Subcutaneous adipose tissue (tissue), 4 donors: ENCODE results near the gene UBE2G2. TPM values are rescaled to one million over a fixed set of nuclear protein-coding genes. Genes with fewer than 3 reads are reported as not detected.

Experiments
- total RNA-seq, 4 donors: library from RNA; depleted of rRNA; stranded (reverse); fragments of >200 nt; gene quantifications; one replicate each; pipeline ENCODE4 v1.1.0, GENCODE V29; 2016
- TF ChIP-seq, protein P1 (sequence below): fragments of 450-650 bp; IDR thresholded peaks from one replicate; pipeline ENCODE4 v1.5.1; 2016; ENCODE audit warnings: low read depth, mild to moderate bottlenecking, control low read depth, antibody characterized with exemption, moderate library complexity

UBE2G2 gene
- total RNA-seq, 4 donors from 2014 or later, result 64.4 to 144 (median 100) TPM

- TF ChIP-seq, protein P1, sequence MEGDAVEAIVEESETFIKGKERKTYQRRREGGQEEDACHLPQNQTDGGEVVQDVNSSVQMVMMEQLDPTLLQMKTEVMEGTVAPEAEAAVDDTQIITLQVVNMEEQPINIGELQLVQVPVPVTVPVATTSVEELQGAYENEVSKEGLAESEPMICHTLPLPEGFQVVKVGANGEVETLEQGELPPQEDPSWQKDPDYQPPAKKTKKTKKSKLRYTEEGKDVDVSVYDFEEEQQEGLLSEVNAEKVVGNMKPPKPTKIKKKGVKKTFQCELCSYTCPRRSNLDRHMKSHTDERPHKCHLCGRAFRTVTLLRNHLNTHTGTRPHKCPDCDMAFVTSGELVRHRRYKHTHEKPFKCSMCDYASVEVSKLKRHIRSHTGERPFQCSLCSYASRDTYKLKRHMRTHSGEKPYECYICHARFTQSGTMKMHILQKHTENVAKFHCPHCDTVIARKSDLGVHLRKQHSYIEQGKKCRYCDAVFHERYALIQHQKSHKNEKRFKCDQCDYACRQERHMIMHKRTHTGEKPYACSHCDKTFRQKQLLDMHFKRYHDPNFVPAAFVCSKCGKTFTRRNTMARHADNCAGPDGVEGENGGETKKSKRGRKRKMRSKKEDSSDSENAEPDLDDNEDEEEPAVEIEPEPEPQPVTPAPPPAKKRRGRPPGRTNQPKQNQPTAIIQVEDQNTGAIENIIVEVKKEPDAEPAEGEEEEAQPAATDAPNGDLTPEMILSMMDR, result no peak
Measured at GRCh38 chr21:44822484-44823178, 21.0 kb upstream of the UBE2G2 start.

- TF ChIP-seq, protein P1, result no peak
Measured at GRCh38 chr21:44820851-44821250, 19.2 kb upstream of the UBE2G2 start.

- TF ChIP-seq, protein P1, result no peak
Measured at GRCh38 chr21:44819283-44820243, 17.9 kb upstream of the UBE2G2 start.

- TF ChIP-seq, protein P1, result no peak
Measured at GRCh38 chr21:44818640-44819011, 17.0 kb upstream of the UBE2G2 start.

GRCh38 chr21:44817914-44818639 is 16.5 kb upstream of the UBE2G2 start, which contains the start of gene SUMO3:
Gene SUMO3 (minus strand): TSS chr21:44818062. CDS start chr21:44817968, 94 bp downstream.
- TF ChIP-seq, protein P1, result no peak

- TF ChIP-seq, protein P1, result no peak
Measured at GRCh38 chr21:44817506-44817880, 15.9 kb upstream of the UBE2G2 start.
